ENCODE results near the gene RAI1.
A peak's percentile ranks its signal among the peaks of the same experiment; 100 is the strongest.

Gene RAI1

GRCh38 chr17:17679748-17680147 is 1.5 kb upstream of the RAI1 start:
- Histone ChIP-seq H3K4me2 (ENCODE audit: low read length) (no peak overlapping the region), H2AK5ac (ENCODE audit: low read length) (no peak overlapping the region), H3K56ac (ENCODE audit: low read length) (no peak overlapping the region), H3K4me1 (ENCODE audit: control insufficient read depth, low read depth, low read length) (peaks cover 5% of the 10 kb centered on the region), H3K27ac (ENCODE audit: low read depth, low read length) (no peak overlapping the region), H4K5ac (ENCODE audit: low read length) (no peak overlapping the region), H3K79me1 (ENCODE audit: low read length) (no peaks in the 10 kb centered on the region), H3K27me3 (ENCODE audit: insufficient read depth, low read length, poor library complexity) (peaks cover 7% of the 10 kb centered on the region), H2BK5ac (ENCODE audit: low read length) (no peak overlapping the region), H3K79me2 (ENCODE audit: control insufficient read depth, insufficient read depth, low read length) (no peaks in the 10 kb centered on the region), H4K8ac (ENCODE audit: low read depth, low read length) (no peak overlapping the region), H2BK15ac (replicated peaks; ENCODE audit: low read depth) (no peak overlapping the region), H3K23ac (ENCODE audit: low read length) (no peak overlapping the region), H3K18ac (ENCODE audit: low read length) (no peak overlapping the region), H3K36me3 (ENCODE audit: control insufficient read depth, insufficient read depth, low read length) (no peaks in the 10 kb centered on the region), H3K9ac (ENCODE audit: low read length) (no peak overlapping the region), H3K4ac (ENCODE audit: low read depth, low read length) (no peak overlapping the region), H2BK120ac (ENCODE audit: low read depth, low read length) (no peak overlapping the region), H3K4me3 (ENCODE audit: low read length) (no peak overlapping the region)
- DNase-seq = no peak
- WGBS (ENCODE audit: extremely low coverage, insufficient coverage, low lambda C conversion rate) = no CpG with 5 or more reads among the region's 6 CpGs

- no peaks in the 10 kb centered on the region for H3K79me2 ChIP-seq (ENCODE audit: control insufficient read depth, insufficient read depth, low read length)
- no peak overlapping the region for H3K27ac ChIP-seq (ENCODE audit: low read depth, low read length)
- H2BK120ac ChIP-seq (ENCODE audit: low read depth, low read length) = no peak overlapping the region
- H3K79me1 ChIP-seq (ENCODE audit: low read length) = no peaks in the 10 kb centered on the region
- peak; percentile 48 for DNase-seq
- no peak overlapping the region for H3K18ac ChIP-seq (ENCODE audit: low read length)
- H3K4ac ChIP-seq (ENCODE audit: low read depth, low read length) = no peak overlapping the region
- peaks cover 9% of the 10 kb centered on the region for H3K27me3 ChIP-seq (ENCODE audit: insufficient read depth, low read length, poor library complexity)
- H2BK15ac ChIP-seq (replicated peaks; ENCODE audit: low read depth) = no peak overlapping the region
- H3K9ac ChIP-seq (ENCODE audit: low read length) = no peak overlapping the region
- H3K4me1 ChIP-seq (ENCODE audit: control insufficient read depth, low read depth, low read length) = peaks cover 5% of the 10 kb centered on the region
- H4K8ac ChIP-seq (ENCODE audit: low read depth, low read length) = no peak overlapping the region
- no peak overlapping the region for H3K56ac ChIP-seq (ENCODE audit: low read length)
- no CpG with 5 or more reads among the region's 12 CpGs for WGBS (ENCODE audit: extremely low coverage, insufficient coverage, low lambda C conversion rate)
- no peak overlapping the region for H4K5ac ChIP-seq (ENCODE audit: low read length)
- no peaks in the 10 kb centered on the region for H3K36me3 ChIP-seq (ENCODE audit: control insufficient read depth, insufficient read depth, low read length)
- no peak overlapping the region for H2BK5ac ChIP-seq (ENCODE audit: low read length)
- no peak overlapping the region for H3K4me2 ChIP-seq (ENCODE audit: low read length)
- no peak overlapping the region for H3K4me3 ChIP-seq (ENCODE audit: low read length)
- no peak overlapping the region for H3K23ac ChIP-seq (ENCODE audit: low read length)
- H2AK5ac ChIP-seq (ENCODE audit: low read length) = no peak overlapping the region
Observed at GRCh38 chr17:17680477-17681186, 626 bp upstream of the RAI1 start.

DNA sequence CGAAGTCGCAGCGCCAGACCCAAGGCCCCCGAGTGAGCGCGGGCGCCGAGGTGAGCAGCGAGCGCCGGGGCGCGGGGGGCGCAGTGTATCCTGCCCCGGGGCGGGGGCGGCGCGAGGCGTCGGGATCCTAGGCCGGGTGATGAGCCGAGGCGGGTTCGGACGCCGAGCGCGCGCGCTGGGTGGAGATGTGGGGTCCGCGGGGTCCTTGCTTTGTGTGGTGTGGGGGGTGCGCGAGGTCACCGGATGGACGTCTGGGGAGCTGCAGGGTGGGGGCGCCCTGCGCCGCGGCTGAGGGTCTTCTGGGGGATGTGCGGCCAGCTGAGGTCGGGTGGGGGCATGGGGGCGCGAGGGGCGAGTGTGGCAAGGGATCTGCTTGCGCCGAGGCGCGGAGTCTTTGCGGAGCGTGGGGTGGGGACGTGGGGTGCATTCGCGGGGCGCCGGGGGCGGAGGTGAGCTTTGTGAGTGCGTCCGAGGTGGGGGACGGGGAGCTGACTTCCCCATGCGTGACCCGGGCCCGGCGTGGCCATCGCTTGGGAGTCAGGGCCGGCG is 560 bp downstream of the RAI1 start:
- Histone ChIP-seq H3K4me1 (ENCODE audit: control insufficient read depth, low read depth, low read length) (peaks cover 9% of the 10 kb centered on the region), H3K23ac (ENCODE audit: low read length) (peak overlapping the region; percentile 16), H3K4ac (ENCODE audit: low read depth, low read length) (peak overlapping the region; percentile 74), H3K36me3 (ENCODE audit: control insufficient read depth, insufficient read depth, low read length) (no peaks in the 10 kb centered on the region), H2BK5ac (ENCODE audit: low read length) (no peak overlapping the region), H3K79me2 (ENCODE audit: control insufficient read depth, insufficient read depth, low read length) (no peaks in the 10 kb centered on the region), H4K5ac (ENCODE audit: low read length) (no peak overlapping the region), H3K56ac (ENCODE audit: low read length) (peak overlapping the region; percentile 89), H3K27ac (ENCODE audit: low read depth, low read length) (peak overlapping the region; percentile 46), H3K9ac (ENCODE audit: low read length) (peak overlapping the region; percentile 82), H2BK15ac (replicated peaks; ENCODE audit: low read depth) (no peak overlapping the region), H3K79me1 (ENCODE audit: low read length) (no peaks in the 10 kb centered on the region), H2BK120ac (ENCODE audit: low read depth, low read length) (no peak overlapping the region), H3K27me3 (ENCODE audit: insufficient read depth, low read length, poor library complexity) (peaks cover 9% of the 10 kb centered on the region), H3K4me2 (ENCODE audit: low read length) (peak overlapping the region; percentile 33), H2AK5ac (ENCODE audit: low read length) (no peak overlapping the region), H4K8ac (ENCODE audit: low read depth, low read length) (no peak overlapping the region), H3K4me3 (ENCODE audit: low read length) (peak overlapping the region; percentile 37), H3K18ac (ENCODE audit: low read length) (peak overlapping the region; percentile 94)
- DNase-seq = no peak
- no CpG with 5 or more reads among the region's 68 CpGs for WGBS (ENCODE audit: extremely low coverage, insufficient coverage, low lambda C conversion rate)

- Histone ChIP-seq H2BK5ac (ENCODE audit: low read length) (no peak overlapping the region), H4K5ac (ENCODE audit: low read length) (no peak overlapping the region), H3K23ac (ENCODE audit: low read length) (peak overlapping the region; percentile 4), H2BK15ac (replicated peaks; ENCODE audit: low read depth) (no peak overlapping the region), H3K4me1 (ENCODE audit: control insufficient read depth, low read depth, low read length) (peaks cover 12% of the 10 kb centered on the region), H3K27ac (ENCODE audit: low read depth, low read length) (peak overlapping the region; percentile 8), H3K4ac (ENCODE audit: low read depth, low read length) (peak overlapping the region; percentile 74), H2AK5ac (ENCODE audit: low read length) (no peak overlapping the region), H2BK120ac (ENCODE audit: low read depth, low read length) (peak overlapping the region; percentile 9), H3K56ac (ENCODE audit: low read length) (peak overlapping the region; percentile 89), H3K4me3 (ENCODE audit: low read length) (peak overlapping the region; percentile 37), H3K27me3 (ENCODE audit: insufficient read depth, low read length, poor library complexity) (peaks cover 9% of the 10 kb centered on the region), H3K18ac (ENCODE audit: low read length) (peak overlapping the region; percentile 94), H3K79me2 (ENCODE audit: control insufficient read depth, insufficient read depth, low read length) (no peaks in the 10 kb centered on the region), H3K4me2 (ENCODE audit: low read length) (peak overlapping the region; percentile 33), H3K9ac (ENCODE audit: low read length) (peak overlapping the region; percentile 82), H3K79me1 (ENCODE audit: low read length) (no peaks in the 10 kb centered on the region), H4K8ac (ENCODE audit: low read depth, low read length) (no peak overlapping the region), H3K36me3 (ENCODE audit: control insufficient read depth, insufficient read depth, low read length) (no peaks in the 10 kb centered on the region)
- no CpG with 5 or more reads among the region's 49 CpGs for WGBS (ENCODE audit: extremely low coverage, insufficient coverage, low lambda C conversion rate)
- no peak for DNase-seq
Observed at GRCh38 chr17:17682293-17682736, 1.1 kb downstream of the RAI1 start.

GRCh38 chr17:17682737-17683680 is 1.8 kb downstream of the RAI1 start:
- no CpG with 5 or more reads among the region's 57 CpGs for WGBS (ENCODE audit: extremely low coverage, insufficient coverage, low lambda C conversion rate)
- DNase-seq = peak; percentile 84

More at GRCh38 chr17:17682737-17683680, 1.8 kb downstream of the RAI1 start:
- Histone ChIP-seq H3K9ac (ENCODE audit: low read length) (peak overlapping the region; percentile 82), H3K4me1 (ENCODE audit: control insufficient read depth, low read depth, low read length) (peaks cover 13% of the 10 kb centered on the region), H3K79me2 (ENCODE audit: control insufficient read depth, insufficient read depth, low read length) (no peaks in the 10 kb centered on the region), H3K56ac (ENCODE audit: low read length) (peak overlapping the region; percentile 89), H2AK5ac (ENCODE audit: low read length) (no peak overlapping the region), H4K5ac (ENCODE audit: low read length) (no peak overlapping the region), H3K18ac (ENCODE audit: low read length) (peak overlapping the region; percentile 94), H3K27ac (ENCODE audit: low read depth, low read length) (no peak overlapping the region), H3K4ac (ENCODE audit: low read depth, low read length) (peak overlapping the region; percentile 74), H3K36me3 (ENCODE audit: control insufficient read depth, insufficient read depth, low read length) (no peaks in the 10 kb centered on the region), H2BK5ac (ENCODE audit: low read length) (no peak overlapping the region), H3K4me2 (ENCODE audit: low read length) (peak overlapping the region; percentile 33), H2BK15ac (replicated peaks; ENCODE audit: low read depth) (no peak overlapping the region), H3K79me1 (ENCODE audit: low read length) (no peaks in the 10 kb centered on the region), H3K23ac (ENCODE audit: low read length) (peak overlapping the region; percentile 35), H2BK120ac (ENCODE audit: low read depth, low read length) (no peak overlapping the region), H3K27me3 (ENCODE audit: insufficient read depth, low read length, poor library complexity) (peaks cover 10% of the 10 kb centered on the region), H3K4me3 (ENCODE audit: low read length) (peak overlapping the region; percentile 37), H4K8ac (ENCODE audit: low read depth, low read length) (no peak overlapping the region)

Measured in mesendoderm (in vitro differentiated cells).